ENCODE data around the gene RIOK3.
"Not testable (repeated sequence)": the region's sequence is repeated elsewhere in the genome, so short reads cannot be mapped to it uniquely, and the experiment has no call there.

RIOK3 gene

DNA sequence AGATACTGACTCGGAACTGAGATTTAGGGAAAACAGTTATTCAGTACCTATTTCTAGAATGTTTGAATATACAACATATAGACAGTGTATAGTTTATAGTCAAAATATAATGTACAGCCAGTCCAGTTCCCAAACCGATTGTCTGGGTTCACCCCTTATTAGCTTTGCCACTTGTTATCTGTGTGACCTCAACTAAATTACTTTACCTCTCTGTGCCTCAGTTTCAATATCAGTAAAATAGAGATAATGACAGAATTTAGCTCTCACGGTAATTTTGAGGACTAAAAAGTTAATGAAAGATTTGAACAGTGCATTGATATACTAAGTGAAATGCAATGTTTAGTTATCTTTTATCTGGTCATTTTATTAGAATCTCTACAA is 750 bp upstream of the RIOK3 start:
- ATAC-seq = no peak

GRCh38 chr18:23453680-23454058 is 582 bp downstream of the RIOK3 start:
- peak; percentile 33 to 39 for ATAC-seq

DNA sequence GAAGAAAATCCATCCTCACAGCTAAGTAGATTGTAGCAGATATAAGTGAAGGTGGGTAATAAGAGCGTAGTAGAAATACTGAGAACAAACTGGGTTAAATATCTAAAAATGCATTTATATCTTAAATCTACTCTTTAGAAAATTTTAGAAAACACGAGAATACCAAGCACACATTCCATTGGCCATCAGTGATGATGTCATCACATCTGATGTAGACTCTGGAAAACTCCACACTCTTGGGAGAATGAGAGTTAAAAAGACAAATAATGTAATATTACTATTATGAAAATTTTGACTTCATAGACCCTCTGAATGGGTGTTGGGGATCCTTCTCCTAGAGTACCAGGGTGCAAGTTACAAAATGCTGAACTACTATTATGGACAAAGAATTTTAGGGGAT is 3.7 kb downstream of the RIOK3 start:
- no peak for ATAC-seq

DNA sequence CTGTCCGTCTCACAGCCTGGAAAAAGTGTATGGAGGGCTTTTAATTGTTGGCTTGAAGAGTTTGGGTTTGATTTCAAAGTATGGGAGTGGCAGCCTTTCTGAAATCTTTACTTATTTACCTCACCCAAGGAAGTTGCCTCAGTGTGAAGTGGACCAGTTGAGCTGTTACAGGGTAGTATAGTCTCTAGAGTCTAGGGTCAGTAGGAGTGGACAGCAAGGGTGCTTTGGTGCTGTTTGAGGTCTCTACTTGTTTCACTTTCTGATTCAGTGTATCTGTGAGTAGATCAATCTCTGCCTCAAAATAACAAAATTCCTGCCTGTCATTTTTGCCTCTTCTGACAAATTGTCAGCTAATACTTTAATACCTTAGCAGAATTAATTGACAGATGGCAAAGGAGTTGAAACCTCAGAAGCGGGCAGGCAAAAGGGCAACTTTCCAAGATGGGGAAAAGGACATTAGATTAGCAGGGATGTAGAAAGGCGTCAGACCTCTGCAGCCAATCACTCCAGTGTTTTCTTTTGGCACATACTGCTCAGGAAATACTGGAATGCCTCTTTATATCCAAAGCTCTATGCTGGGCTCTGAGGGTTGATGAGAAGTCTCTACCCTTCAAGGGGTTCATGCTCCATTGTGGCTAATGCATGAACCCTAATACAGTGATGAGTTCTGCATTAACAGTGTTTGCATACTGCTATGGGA is 5.9 kb downstream of the RIOK3 start:
- peak in 1 of 2 donors; percentile 33 for ATAC-seq

DNA sequence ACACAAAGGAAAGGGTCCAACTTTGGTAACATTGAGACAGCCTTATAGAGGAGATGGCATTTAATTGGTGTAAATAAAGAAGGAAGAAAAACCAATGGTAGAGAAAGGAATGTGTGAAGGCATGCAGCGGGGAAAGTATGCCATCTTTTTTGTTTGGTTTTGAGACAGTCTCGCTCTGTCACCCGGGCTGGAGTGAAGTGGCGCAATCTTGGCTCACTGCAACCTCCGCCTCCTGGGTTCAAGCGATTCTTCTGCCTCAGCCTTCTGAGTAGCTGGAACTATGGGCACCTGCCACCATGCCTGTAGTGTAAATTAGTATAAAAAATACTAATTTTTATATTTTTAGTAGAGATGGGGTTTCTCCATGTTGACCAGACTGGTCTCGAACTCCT is 6.4 kb downstream of the RIOK3 start:
- ATAC-seq = no peak

DNA sequence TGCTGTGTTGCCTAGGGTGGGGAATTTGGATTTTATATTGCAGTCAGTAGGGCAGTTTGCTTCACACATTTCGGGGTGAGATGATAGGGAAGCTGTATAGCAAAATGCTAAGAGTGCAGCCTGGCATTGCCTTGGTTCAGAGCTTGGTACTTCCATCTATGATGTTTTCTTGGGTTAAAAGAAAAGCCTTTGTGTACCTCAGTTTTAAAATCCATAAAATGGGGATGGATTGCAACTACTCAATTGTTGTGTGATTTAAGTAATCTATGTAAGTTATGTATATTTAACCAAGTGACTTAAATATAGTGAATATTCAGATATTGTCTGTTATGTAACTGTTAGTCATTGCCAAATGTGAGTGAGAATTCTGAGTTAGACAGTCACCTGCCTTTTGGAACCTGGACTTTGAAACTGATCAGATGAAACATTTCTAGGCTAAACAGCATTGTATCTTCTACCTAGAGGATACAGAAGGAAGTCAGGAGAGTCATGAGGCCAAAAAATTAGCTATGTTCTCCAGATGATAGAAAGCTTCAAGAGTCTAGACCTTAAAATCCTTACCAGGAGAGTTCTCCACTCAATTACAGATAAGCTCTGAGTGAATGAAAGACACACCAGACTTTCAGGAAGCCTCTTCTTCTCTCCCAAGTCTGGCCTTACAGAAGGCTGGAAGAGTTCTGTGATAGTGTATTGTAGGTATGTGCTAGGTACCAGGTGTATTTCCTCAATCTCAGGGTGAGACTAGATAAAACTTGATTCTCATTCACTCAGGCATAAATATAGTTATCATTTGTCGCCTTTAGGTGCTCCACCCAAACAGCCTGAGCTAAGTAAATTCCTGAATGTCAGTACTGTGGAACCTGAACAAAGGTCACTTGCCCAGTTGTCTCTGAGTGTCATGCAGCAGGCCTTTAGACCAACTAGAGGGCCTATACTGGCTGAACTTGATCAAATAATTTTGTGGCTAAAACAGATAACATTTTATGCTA is 7.5 kb downstream of the RIOK3 start:
- ATAC-seq = no peak

GRCh38 chr18:23462876-23463275 is 9.8 kb downstream of the RIOK3 start:
- no peak for ATAC-seq

- ATAC-seq = no peak
Measured at GRCh38 chr18:23468753-23469459, 15.8 kb downstream of the RIOK3 start.

DNA sequence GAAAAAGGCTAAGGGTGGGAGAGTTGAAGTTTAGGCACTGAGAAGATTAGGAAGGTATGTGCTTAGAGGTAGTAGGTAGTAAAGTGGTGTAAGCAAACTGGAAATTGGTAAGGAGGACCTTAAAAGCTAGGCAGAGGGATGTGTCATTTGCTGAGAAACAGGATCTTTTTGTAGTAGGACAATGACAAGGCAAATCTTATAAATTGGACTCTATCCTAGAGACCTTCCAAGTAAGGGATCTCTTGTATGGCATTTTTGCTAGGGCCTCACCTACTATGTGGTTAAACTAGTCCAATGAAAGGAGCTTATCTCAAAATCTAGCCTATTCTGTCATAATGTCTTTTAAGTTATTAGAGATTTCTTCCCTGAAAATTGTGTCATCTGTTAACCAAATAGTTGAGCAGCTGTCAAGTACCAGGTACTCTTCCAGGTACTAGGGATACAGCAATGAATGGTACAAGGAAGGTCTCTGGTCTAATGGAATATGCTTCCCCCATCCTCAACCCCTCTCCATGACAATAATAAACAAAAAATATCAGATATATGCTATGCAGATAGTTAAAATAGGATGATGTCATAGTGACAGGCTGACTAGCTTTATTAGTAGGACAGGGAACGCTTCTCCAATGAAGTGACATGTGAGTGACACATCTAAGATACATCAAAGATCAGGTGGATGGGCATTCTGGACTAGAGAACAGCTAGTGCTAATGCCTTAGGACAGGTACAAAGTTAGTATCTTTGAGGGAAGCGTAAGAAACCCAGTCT is 17.7 kb downstream of the RIOK3 start:
- ATAC-seq = no peak

GRCh38 chr18:23471486-23471885 is 18.4 kb downstream of the RIOK3 start:
- ATAC-seq = no peak

DNA sequence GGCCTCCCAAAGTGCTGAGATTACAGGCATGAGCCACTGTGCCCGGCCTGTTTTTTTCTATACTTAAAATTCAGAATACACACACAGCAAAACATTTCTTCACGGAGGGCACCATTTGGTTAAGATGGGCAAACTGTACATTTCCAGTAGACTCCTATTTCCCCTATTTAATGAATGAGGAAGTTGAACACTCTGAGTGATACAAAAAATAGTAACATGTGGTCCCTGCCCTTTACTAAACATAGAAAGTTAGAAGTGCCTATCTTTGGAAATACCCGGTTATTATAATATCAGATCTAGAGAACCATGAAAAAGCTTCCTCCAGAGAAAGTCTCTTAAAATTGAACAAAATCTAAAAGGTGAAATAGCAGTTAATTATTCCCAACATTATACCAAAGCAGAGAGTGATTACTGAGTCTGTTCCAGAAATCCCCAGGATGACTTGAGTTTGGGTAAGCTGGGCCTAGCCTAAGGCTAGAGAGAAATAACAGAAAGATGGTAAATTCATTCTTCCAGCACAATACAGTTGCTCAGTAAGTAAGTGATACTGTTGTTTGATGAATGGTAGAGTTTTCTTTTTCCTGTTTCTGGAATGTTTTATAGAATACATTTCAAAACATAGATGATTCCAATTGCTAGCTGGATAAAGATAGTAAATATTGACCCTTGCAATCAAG is 26.9 kb downstream of the RIOK3 start:
- no peak for ATAC-seq

DNA sequence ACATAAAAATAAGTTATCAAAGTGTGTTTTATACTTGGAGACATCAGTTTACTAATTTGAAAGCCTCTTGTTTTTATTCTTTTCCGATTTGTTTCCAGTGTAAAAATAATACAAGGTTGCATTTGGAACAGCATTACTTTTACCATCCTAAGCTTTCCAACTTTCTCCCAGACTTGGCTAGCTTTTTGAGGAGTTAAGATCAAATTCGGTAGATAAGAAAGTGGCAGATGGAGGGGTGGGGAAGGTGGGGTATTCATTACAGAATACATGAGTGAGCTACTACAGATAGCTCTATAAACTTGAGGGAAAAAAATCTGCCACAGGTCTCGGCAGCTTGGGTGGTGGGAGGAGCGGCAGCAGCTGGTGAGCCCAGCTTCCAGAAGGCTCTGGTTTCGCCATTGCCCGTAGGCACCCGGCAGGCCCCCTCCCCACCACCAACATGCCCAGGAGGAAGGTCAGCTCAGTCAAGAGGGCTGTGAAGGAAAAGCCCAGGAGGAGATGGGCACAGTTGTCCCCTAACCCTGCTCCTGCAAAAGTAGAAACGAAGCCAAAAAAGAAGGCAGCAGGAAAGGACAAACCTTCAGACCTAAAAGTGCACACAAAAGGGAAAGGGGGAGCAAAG is 31.6 kb downstream of the RIOK3 start:
- ATAC-seq = no peak

DNA sequence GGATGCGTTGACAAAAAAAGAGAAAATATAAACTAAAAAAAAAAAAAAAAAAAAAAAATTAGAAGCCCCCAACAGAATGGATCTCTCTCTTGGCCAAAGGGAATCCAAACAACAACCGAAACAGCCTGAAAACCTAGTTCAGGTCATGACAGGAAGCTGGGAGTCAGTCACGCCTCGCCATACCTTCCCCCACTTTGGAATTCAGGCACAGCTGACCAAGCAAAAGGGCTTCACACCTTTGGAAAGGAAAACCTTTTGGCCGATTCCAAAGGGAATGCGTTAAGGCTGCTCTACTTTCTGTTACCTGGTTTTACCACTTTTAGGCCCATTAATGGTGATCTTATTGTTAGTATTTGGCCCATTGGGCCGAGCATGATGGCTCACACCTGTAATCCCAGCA is 32.3 kb downstream of the RIOK3 start:
- no peak for ATAC-seq

DNA sequence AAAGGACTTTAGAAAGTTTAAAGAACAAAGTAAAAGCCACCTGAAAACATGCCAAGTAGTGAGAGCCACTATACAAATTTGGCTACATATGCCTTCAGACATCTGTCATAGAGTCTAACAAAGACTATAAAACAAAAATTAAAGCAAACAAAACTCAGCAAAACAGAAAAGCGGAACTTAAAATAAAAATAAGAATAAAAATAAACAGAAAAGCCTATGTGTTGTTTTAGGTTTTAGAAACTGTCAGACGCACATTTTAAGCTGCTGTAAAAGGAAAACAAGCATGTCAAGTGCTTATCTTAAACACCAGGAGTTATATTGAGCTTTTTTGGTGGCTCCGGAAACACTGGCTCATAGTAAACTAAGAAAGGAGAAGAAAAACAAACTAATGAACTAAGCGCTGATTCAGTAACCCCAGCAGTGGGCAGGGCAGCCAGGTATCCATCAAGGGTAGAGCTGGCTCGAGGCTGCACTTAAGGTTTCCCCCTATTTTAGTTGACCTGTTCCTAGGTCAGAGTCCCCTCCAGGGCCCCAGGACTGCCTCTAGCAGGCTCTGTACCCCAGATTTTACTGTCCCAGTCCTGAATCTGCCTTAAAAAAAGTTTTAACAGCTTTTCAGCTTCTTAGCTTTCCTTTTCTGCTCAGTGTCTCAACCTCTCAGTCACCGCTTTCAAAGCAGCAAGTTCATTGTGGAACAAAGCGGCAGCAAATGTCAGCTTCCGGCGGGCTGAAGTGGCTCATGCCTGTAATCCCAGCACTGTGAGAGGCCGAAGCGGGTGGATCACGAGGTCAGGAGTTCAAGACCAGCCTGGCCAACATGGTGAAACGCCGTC is 34.9 kb downstream of the RIOK3 start:
- ATAC-seq = peak; percentile 78 to 79

GRCh38 chr18:23489586-23489985 is 36.5 kb downstream of the RIOK3 start:
- ATAC-seq = not testable (repeated sequence)

GRCh38 chr18:23493654-23494053 is 40.6 kb downstream of the RIOK3 start:
- no peak for ATAC-seq

DNA sequence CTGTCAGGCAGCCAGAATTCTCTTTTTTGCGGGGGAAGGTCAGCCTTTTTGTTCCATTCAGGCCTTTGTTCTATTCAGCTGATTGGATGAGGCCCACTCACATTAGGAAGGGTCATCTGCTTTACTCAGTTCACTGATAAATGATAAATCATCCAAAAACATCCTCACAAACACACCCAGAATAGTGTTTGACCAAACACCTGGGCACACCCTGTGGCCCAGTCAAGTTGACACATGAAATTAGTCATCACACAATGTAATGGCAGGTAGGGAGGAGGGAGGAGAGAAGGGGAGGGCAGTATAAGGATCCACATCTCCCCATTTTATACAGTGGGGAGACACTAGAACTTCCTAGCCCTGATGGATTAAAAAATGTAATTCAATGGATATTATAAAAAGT is 41.9 kb downstream of the RIOK3 start:
- ATAC-seq = no peak

GRCh38 chr18:23495723-23496440 is 42.8 kb downstream of the RIOK3 start:
- ATAC-seq = no peak

- no peak for ATAC-seq
Measured at GRCh38 chr18:23498117-23498516, 45.0 kb downstream of the RIOK3 start.

DNA sequence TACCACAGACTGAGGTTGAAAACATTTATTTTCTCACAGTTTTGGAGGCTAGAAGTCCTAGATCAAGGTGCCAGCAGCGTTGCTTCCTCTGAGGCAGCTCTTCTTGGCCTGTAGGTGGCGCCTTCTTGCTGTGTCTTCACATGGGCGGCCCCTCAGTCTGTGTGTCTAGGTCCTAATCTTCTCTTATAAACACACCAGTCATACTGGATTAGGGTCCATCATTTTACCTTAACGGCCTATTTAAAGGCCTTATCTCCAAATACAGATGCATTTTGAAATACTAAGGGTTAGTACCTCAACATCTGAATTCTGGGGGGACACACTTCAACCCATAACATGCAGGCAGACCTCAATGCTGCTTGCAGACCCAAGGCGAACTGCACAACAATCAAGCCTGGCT is 45.8 kb downstream of the RIOK3 start:
- ATAC-seq = peak; percentile 23 to 25

Data from activated CD4-positive, CD25-positive, alpha-beta regulatory T cell treated with anti-CD3 and anti-CD28 coated beads, Interleukin-2, amount 50 U/mL, for 24 hours (primary cell).